GM23338 (cell line): ENCODE results near the gene COPB1. TPM values are rescaled to one million over a fixed set of nuclear protein-coding genes. Genes with fewer than 3 reads are reported as not detected.

Experiments
- ATAC-seq: fragments of 200-7000 bp; cut with Tn5 transposase; 3 replicates; pipeline ENCODE4 v1.9.1; 2020
- DNase-seq: peaks from one replicate; pipeline ENCODE4 v3.0.0-alpha.2; 2015; ENCODE audit warnings: low spot score
- H2AFZ ChIP-seq: fragments of 200-600 bp; sonication (generic); 2 replicates; pipeline ENCODE4 v1.8.0; 2016; ENCODE audit warnings: antibody characterized with exemption, mild to moderate bottlenecking, moderate library complexity
- H3F3A ChIP-seq: fragments of 200-600 bp; sonication (generic); replicated peaks from 2 replicates; pipeline ENCODE4 v1.8.0; 2017; ENCODE audit warnings: antibody characterized with exemption, mixed run types, low read depth
- H3K27ac ChIP-seq: fragments of 200-600 bp; sonication (generic); 2 replicates; pipeline ENCODE4 v1.6.1; 2016; ENCODE audit warnings: low read depth
- H3K27me3 ChIP-seq: fragments of 200-600 bp; sonication (generic); 2 replicates; pipeline ENCODE4 v1.8.0; 2016; ENCODE audit warnings: mild to moderate bottlenecking, mixed run types, moderate library complexity; ENCODE audit not compliant: insufficient read depth
- H3K36me3 ChIP-seq: fragments of 200-600 bp; sonication (generic); 2 replicates; pipeline ENCODE4 v1.8.0; 2016; ENCODE audit warnings: mild to moderate bottlenecking; ENCODE audit not compliant: insufficient read depth
- H3K4me1 ChIP-seq: fragments of 200-600 bp; sonication (generic); 2 replicates; pipeline ENCODE4 v1.8.0; 2016; ENCODE audit warnings: mild to moderate bottlenecking, moderate library complexity; ENCODE audit not compliant: insufficient read depth
- H3K4me2 ChIP-seq: fragments of 200-600 bp; sonication (generic); 2 replicates; pipeline ENCODE4 v1.7.1; 2017; ENCODE audit warnings: mixed run types
- H3K4me3 ChIP-seq: fragments of 200-600 bp; sonication (generic); 2 replicates; pipeline ENCODE4 v1.6.1; 2016; ENCODE audit warnings: mixed run types
- H3K79me2 ChIP-seq: fragments of 200-600 bp; sonication (generic); replicated peaks from 2 replicates; pipeline ENCODE4 v1.8.0; 2017; ENCODE audit warnings: mild to moderate bottlenecking; ENCODE audit not compliant: insufficient read depth
- H3K9me2 ChIP-seq: fragments of 200-600 bp; sonication (generic); 2 replicates; pipeline ENCODE4 v1.8.0; 2017; ENCODE audit not compliant: insufficient read depth
- H4K20me1 ChIP-seq: fragments of 200-600 bp; sonication (generic); replicated peaks from 2 replicates; pipeline ENCODE4 v1.8.0; 2017; ENCODE audit warnings: mild to moderate bottlenecking; ENCODE audit not compliant: insufficient read depth
- H3K27ac Mint-ChIP-seq: 2 replicates; pipeline ENCODE4 v1.8.0; 2020; ENCODE audit warnings: inconsistent platforms, mild to moderate bottlenecking, moderate library complexity, mixed read lengths
- H3K27me3 Mint-ChIP-seq: 3 replicates; pipeline ENCODE4 v1.8.0; 2022; ENCODE audit warnings: low read depth, mild to moderate bottlenecking, moderate library complexity, mixed read lengths, inconsistent platforms; ENCODE audit not compliant: insufficient read depth, poor library complexity
- H3K36me3 Mint-ChIP-seq: 3 replicates; pipeline ENCODE4 v1.8.0; 2021; ENCODE audit warnings: low read depth, mild to moderate bottlenecking, inconsistent platforms, moderate library complexity, mixed read lengths
- H3K4me1 Mint-ChIP-seq: 3 replicates; pipeline ENCODE4 v1.8.0; 2020; ENCODE audit warnings: mild to moderate bottlenecking, inconsistent platforms, mixed read lengths
- H3K4me3 Mint-ChIP-seq: 3 replicates; pipeline ENCODE4 v1.8.0; 2021; ENCODE audit warnings: moderate library complexity, mild to moderate bottlenecking, inconsistent platforms, mixed read lengths
- H3K9me3 Mint-ChIP-seq: 3 replicates; pipeline ENCODE4 v1.8.0; 2020; ENCODE audit warnings: moderate library complexity, mild to moderate bottlenecking, inconsistent platforms, mixed read lengths
- POLR2AphosphoS5 ChIP-seq: IDR thresholded peaks from 2 replicates; pipeline ENCODE4 v1.6.1; 2016; ENCODE audit warnings: antibody characterized with exemption, low read depth
- STAT1 ChIP-seq: IDR thresholded peaks from one replicate; pipeline ENCODE4 v1.6.1; 2016; ENCODE audit warnings: antibody characterized with exemption; ENCODE audit not compliant: unreplicated experiment
- ZNF114 ChIP-seq: fragments of 250-450 bp; sonication (Bioruptor Pico); IDR thresholded peaks from 2 replicates; pipeline ENCODE4 v1.5.0; 2020; ENCODE audit warnings: mild to moderate bottlenecking, moderate library complexity
- polyA plus RNA-seq: library from polyadenylated mRNA; unstranded; fragments of >200 nt; fragmentation: Nextera tagmentation; extraction: Ambion mirVana; gene quantifications from 2 replicates; pipeline ENCODE4 v1.2.1, GENCODE V29; 2016
- total RNA-seq: library from RNA; depleted of rRNA; stranded (reverse); fragments of >200 nt; shearing (Covaris generic); gene quantifications from 2 replicates; pipeline ENCODE4 v1.2.3, GENCODE V29; 2014
- TF ChIP-seq, protein P1 (sequence below): fragments of 250-450 bp; sonication (Bioruptor Pico); IDR thresholded peaks from 2 replicates; pipeline ENCODE4 v1.5.0; 2020; ENCODE audit warnings: mild to moderate bottlenecking, moderate library complexity
- TF ChIP-seq, protein P2 (sequence below): IDR thresholded peaks from one replicate; pipeline ENCODE4 v1.6.1; 2018; ENCODE audit warnings: antibody characterized with exemption; ENCODE audit not compliant: unreplicated experiment

COPB1 gene
- total and polyA plus RNA-seq, 2 experiments from 2014 or later = 42.3 to 104 TPM

DNA sequence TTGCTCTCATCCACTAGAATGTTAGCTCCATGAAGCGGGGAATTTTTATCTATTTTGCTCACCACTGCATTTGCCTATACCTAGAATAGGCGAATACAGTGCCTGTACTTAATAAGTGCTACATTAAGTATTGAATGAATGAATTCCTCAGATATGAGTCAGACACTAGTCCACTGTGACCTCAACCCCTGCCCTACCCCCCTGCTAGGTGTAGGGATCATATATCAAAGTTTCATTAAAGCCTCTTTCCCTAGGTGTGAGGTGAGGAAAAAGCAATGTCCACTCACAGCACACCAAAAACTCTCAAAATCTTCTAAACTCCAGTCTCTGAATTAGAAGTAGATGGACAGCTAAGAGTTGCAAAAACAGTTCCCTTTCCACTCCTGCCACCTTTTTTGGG lies 30.3 kb upstream of the COPB1 start (continued):
- TF ChIP-seq, protein P1, sequence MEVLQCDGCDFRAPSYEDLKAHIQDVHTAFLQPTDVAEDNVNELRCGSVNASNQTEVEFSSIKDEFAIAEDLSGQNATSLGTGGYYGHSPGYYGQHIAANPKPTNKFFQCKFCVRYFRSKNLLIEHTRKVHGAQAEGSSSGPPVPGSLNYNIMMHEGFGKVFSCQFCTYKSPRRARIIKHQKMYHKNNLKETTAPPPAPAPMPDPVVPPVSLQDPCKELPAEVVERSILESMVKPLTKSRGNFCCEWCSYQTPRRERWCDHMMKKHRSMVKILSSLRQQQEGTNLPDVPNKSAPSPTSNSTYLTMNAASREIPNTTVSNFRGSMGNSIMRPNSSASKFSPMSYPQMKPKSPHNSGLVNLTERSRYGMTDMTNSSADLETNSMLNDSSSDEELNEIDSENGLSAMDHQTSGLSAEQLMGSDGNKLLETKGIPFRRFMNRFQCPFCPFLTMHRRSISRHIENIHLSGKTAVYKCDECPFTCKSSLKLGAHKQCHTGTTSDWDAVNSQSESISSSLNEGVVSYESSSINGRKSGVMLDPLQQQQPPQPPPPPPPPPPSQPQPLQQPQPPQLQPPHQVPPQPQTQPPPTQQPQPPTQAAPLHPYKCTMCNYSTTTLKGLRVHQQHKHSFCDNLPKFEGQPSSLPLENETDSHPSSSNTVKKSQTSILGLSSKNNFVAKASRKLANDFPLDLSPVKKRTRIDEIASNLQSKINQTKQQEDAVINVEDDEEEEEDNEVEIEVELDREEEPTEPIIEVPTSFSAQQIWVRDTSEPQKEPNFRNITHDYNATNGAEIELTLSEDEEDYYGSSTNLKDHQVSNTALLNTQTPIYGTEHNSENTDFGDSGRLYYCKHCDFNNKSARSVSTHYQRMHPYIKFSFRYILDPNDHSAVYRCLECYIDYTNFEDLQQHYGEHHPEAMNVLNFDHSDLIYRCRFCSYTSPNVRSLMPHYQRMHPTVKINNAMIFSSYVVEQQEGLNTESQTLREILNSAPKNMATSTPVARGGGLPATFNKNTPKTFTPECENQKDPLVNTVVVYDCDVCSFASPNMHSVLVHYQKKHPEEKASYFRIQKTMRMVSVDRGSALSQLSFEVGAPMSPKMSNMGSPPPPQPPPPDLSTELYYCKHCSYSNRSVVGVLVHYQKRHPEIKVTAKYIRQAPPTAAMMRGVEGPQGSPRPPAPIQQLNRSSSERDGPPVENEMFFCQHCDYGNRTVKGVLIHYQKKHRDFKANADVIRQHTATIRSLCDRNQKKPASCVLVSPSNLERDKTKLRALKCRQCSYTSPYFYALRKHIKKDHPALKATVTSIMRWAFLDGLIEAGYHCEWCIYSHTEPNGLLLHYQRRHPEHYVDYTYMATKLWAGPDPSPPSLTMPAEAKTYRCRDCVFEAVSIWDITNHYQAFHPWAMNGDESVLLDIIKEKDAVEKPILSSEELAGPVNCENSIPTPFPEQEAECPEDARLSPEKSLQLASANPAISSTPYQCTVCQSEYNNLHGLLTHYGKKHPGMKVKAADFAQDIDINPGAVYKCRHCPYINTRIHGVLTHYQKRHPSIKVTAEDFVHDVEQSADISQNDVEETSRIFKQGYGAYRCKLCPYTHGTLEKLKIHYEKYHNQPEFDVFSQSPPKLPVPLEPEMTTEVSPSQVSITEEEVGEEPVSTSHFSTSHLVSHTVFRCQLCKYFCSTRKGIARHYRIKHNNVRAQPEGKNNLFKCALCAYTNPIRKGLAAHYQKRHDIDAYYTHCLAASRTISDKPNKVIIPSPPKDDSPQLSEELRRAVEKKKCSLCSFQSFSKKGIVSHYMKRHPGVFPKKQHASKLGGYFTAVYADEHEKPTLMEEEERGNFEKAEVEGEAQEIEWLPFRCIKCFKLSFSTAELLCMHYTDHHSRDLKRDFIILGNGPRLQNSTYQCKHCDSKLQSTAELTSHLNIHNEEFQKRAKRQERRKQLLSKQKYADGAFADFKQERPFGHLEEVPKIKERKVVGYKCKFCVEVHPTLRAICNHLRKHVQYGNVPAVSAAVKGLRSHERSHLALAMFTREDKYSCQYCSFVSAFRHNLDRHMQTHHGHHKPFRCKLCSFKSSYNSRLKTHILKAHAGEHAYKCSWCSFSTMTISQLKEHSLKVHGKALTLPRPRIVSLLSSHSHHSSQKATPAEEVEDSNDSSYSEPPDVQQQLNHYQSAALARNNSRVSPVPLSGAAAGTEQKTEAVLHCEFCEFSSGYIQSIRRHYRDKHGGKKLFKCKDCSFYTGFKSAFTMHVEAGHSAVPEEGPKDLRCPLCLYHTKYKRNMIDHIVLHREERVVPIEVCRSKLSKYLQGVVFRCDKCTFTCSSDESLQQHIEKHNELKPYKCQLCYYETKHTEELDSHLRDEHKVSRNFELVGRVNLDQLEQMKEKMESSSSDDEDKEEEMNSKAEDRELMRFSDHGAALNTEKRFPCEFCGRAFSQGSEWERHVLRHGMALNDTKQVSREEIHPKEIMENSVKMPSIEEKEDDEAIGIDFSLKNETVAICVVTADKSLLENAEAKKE = no peak
- TF ChIP-seq, protein P2, sequence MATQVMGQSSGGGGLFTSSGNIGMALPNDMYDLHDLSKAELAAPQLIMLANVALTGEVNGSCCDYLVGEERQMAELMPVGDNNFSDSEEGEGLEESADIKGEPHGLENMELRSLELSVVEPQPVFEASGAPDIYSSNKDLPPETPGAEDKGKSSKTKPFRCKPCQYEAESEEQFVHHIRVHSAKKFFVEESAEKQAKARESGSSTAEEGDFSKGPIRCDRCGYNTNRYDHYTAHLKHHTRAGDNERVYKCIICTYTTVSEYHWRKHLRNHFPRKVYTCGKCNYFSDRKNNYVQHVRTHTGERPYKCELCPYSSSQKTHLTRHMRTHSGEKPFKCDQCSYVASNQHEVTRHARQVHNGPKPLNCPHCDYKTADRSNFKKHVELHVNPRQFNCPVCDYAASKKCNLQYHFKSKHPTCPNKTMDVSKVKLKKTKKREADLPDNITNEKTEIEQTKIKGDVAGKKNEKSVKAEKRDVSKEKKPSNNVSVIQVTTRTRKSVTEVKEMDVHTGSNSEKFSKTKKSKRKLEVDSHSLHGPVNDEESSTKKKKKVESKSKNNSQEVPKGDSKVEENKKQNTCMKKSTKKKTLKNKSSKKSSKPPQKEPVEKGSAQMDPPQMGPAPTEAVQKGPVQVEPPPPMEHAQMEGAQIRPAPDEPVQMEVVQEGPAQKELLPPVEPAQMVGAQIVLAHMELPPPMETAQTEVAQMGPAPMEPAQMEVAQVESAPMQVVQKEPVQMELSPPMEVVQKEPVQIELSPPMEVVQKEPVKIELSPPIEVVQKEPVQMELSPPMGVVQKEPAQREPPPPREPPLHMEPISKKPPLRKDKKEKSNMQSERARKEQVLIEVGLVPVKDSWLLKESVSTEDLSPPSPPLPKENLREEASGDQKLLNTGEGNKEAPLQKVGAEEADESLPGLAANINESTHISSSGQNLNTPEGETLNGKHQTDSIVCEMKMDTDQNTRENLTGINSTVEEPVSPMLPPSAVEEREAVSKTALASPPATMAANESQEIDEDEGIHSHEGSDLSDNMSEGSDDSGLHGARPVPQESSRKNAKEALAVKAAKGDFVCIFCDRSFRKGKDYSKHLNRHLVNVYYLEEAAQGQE = no peak

DNA sequence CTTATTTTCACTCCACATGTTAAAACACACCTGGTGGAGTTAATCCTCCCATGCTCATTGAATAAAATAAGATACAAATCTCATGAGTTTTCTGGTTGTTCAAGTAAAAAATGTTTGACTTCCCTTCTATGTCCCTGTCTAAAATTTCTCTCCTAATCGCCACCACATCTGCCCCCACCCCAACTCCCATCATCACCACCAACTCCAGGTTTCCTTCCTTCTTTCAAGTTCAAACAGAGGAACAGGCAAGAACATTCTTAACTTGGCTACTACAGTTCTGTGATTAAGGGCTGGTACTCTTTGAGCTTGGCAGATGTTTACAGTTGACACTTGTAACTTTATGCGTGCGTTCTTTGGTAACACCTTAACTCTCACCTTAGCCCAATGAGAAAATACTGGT lies 29.7 kb upstream of the COPB1 start:
- Mint-ChIP-seq H3K9me3 (no peaks in the 10 kb centered on the region), H3K27me3 (no peaks in the 10 kb centered on the region), H3K4me3 (no peak overlapping the region), H3K36me3 (no peaks in the 10 kb centered on the region), H3K27ac (no peak overlapping the region), H3K4me1 (peaks cover 2% of the 10 kb centered on the region; the same call in 2 of the 3 replicates)
- H3F3A ChIP-seq = no peaks in the 10 kb centered on the region
- no peaks in the 10 kb centered on the region for H3K4me1 ChIP-seq
- H3K4me2 ChIP-seq = no peak overlapping the region
- H3K79me2 ChIP-seq = no peaks in the 10 kb centered on the region
- TF ChIP-seq STAT1 = no peak
- TF ChIP-seq POLR2AphosphoS5 = no peak
- no peak for TF ChIP-seq ZNF114 (CRISPR knock-in tag)
- TF ChIP-seq, protein P1 = no peak
- no peaks in the 10 kb centered on the region for H3K9me2 ChIP-seq
- ATAC-seq (no peak), DNase-seq (no peak)
- H3K4me3 ChIP-seq = no peak overlapping the region
- no peaks in the 10 kb centered on the region for H3K36me3 ChIP-seq
- H4K20me1 ChIP-seq = no peaks in the 10 kb centered on the region
- no peak overlapping the region for H3K27ac ChIP-seq
- no peaks in the 10 kb centered on the region for H3K27me3 ChIP-seq
- no peak overlapping the region for H2AFZ ChIP-seq
